Pancreas (tissue), 10 donors: ENCODE results near the gene ZSCAN2. TPM values are rescaled to one million over a fixed set of nuclear protein-coding genes. Genes with fewer than 3 reads are reported as not detected.

Source experiments
- ATAC-seq, 4 donors: fragments of 200-7000 bp; cut with Tn5 transposase; one replicate each; pipeline versions ENCODE4 v1.8.0 to v1.9.1; 2020; ENCODE audit warnings: mild to moderate bottlenecking in 4 of 4, moderate library complexity in 4 of 4
- DNase-seq, 6 donors: peaks; one replicate each; pipeline ENCODE4 v3.0.0-alpha.2; 2020
- FAIRE-seq: peaks from 2 replicates; lab custom pipeline; 2012; peaks lifted over from hg19 to GRCh38; lab: Jason Lieb, UNC
- H3K27ac ChIP-seq, 4 donors: fragments of 200-600 bp; sonication (generic); 1 replicate in 3 of 4; 2 replicates in 1 of 4; pipeline versions ENCODE4 v1.5.0 to v1.8.0; 2020
- H3K27me3 ChIP-seq, 4 donors: fragments of 200-600 bp; one replicate each; pipeline ENCODE4 v1.8.0; 2021
- H3K36me3 ChIP-seq, 3 donors: fragments of 200-600 bp; sonication (generic) in 1 of 3; one replicate each; pipeline versions ENCODE4 v1.5.0 to v1.8.0; 2020 to 2021
- H3K4me1 ChIP-seq, 3 donors: fragments of 200-600 bp; one replicate each; pipeline ENCODE4 v1.8.0; 2021
- H3K4me3 ChIP-seq, 4 donors: fragments of 200-600 bp; sonication (generic) in 2 of 4; one replicate each; pipeline versions ENCODE4 v1.5.0 to v1.8.0; 2020 to 2021
- H3K9me3 ChIP-seq, 4 donors: fragments of 200-600 bp; one replicate each; pipeline ENCODE4 v1.8.0; 2021
- WGBS, 2 donors: extraction: QIAGEN DNeasy Blood & Tissue Kit; methylation state at CpG; one replicate each; pipeline ENCODE4 v1.1.7; 2013; 5-methylcytosine and 5-hydroxymethylcytosine counted together
- intact Hi-C, 3 donors: fragments of 100-400 bp; cut with DNase I; formaldehyde crosslinking; loops; one replicate each; pipeline versions ENCODE4 v1.11.1 to v1.14.2; 2022
- polyA plus RNA-seq, 2 donors: library from polyadenylated mRNA; stranded (reverse); fragments of 200-250 nt; gene quantifications; one replicate each; pipeline ENCODE4 v1.2.3, GENCODE V29; 2013
- total RNA-seq, 6 donors: library from RNA; stranded (reverse); fragmentation: NEBNext Ultra II Directional in 4 of 6; extraction: Animal tissue kit (Norgen Biotek cat#: 25700) in 4 of 6; gene quantifications; one replicate each; pipeline versions ENCODE4 v1.2.1 to v1.2.4, GENCODE V29; 2021 to 2023
- TF ChIP-seq, protein P1 (sequence below), 4 donors: fragments of 200-600 bp; sonication (generic) in 3 of 4; IDR thresholded peaks; one replicate each; pipeline versions ENCODE4 v1.5.0 to v1.8.0; 2021; ENCODE audit warnings: antibody characterized with exemption in 4 of 4
- donor health status: healthy with polysubstance abuse.
- donor health status: DM: no; HTN: no; CAD: no; lungs with moderate emphysema.
- donor health status: DM: no; HTN: no; CAD: no.
- donor health status: control.
- donor health status: control.
- donor health status: Bipolar disorder and iron deficiency.
- donor health status: DM: yes; HTN: yes; CAD: no.
- donor health status: DM: no; HTN: no; CAD: no.
- donor health status: DM: no; HTN: no; CAD: no.
- donor health status: DM: yes; HTN: yes; CAD: no.

Gene ZSCAN2
- total and polyA plus RNA-seq, 8 donors: 5.5 to 15.4 (median 11.9) TPM

DNA sequence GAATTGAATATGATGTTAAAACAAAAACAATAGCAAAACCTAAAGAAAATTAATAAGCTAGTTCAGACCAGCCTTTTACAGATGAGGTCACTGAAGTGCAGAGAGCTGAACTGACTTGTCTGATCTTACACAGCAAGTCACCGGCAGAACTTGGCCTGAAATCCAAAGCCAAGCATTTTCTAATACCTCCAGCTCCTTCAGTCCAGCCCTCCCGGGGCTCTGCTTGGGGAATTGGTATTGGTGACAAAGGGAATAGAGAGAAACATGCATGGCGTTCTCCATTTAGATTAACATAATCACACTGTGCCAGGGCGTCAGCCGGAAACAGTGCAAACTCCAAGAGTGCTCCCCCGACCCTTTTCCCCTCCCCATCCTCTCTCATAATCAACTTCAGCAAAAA is 14.1 kb upstream of the ZSCAN2 start:
- no peak overlapping the region for H3K4me3 ChIP-seq
- ATAC-seq (no peak), DNase-seq (no peak), FAIRE-seq (no peak)
- TF ChIP-seq, protein P1, sequence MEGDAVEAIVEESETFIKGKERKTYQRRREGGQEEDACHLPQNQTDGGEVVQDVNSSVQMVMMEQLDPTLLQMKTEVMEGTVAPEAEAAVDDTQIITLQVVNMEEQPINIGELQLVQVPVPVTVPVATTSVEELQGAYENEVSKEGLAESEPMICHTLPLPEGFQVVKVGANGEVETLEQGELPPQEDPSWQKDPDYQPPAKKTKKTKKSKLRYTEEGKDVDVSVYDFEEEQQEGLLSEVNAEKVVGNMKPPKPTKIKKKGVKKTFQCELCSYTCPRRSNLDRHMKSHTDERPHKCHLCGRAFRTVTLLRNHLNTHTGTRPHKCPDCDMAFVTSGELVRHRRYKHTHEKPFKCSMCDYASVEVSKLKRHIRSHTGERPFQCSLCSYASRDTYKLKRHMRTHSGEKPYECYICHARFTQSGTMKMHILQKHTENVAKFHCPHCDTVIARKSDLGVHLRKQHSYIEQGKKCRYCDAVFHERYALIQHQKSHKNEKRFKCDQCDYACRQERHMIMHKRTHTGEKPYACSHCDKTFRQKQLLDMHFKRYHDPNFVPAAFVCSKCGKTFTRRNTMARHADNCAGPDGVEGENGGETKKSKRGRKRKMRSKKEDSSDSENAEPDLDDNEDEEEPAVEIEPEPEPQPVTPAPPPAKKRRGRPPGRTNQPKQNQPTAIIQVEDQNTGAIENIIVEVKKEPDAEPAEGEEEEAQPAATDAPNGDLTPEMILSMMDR (IDR thresholded peaks at IDR 0.05): no peak
- WGBS, 2 donors: 56 to 57% methylated on average over 6 of the region's 6 CpGs
- no peak overlapping the region for H3K27ac ChIP-seq
- no peaks in the 10 kb centered on the region for H3K36me3 ChIP-seq
- H3K4me1 ChIP-seq: no peaks in the 10 kb centered on the region
- no peaks in the 10 kb centered on the region for H3K27me3 ChIP-seq
- intact Hi-C loops: loop anchor here in 1 of 3 donors (10.0 kb wide), 1 partner anchor 338 kb away; no protein-coding TSS in a partner anchor
- no peaks in the 10 kb centered on the region for H3K9me3 ChIP-seq

DNA sequence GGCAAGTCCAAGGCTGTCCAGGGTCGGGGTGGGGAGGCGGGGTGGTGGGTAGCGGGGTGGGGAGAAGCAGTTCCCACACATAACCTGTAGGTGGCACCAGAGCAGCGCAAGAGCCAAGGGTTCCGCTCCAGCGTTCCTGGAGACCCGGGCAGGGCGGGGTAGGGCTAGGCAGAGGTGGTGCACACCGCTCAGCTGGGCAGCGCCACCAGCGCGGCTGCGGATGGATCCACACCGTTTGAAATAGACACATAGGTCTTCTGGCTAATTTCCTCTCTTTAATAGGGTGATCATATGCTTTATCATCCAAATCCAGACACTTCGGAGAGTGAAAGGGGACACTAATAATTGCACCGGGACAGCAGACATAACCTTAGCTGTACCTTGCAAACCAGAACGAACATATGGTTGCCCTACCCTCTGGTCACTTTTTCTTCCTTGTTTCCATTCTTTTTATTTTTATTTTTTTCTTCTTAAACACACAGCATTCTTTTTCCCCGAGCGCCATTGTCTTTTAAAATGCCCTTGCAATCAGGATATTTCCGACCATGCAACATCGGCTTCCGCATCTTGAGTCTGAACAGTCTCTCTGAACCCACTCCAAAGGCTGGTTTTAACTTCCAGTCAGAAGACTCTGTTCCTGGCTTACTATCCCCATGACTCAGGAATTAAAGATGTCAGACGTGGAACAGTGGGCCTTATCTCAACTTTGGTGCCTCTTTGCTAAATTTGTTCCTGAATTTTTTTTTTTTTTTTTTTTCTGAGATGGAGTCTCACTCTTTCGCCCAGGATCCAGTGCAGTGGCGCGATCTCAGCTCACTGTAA is 12.5 kb upstream of the ZSCAN2 start:
- peak; percentile 97 to 100 (median 100) for ATAC-seq
- Histone ChIP-seq H3K9me3 (no peaks in the 10 kb centered on the region), H3K4me3 (peak overlapping the region in 2 of 4 donors; percentile 38 to 41), H3K36me3 (no peaks in the 10 kb centered on the region), H3K4me1 (no peaks in the 10 kb centered on the region), H3K27me3 (no peaks in the 10 kb centered on the region), H3K27ac (no peak overlapping the region)
- intact Hi-C loops: loop anchor here in 1 of 3 donors (10.0 kb wide), 1 partner anchor 337 kb away; no protein-coding TSS in a partner anchor
- WGBS, 2 donors: 19 to 26% methylated on average over 26 of the region's 26 CpGs
- DNase-seq: peak; percentile 87 to 96 (median 92)
- FAIRE-seq: no peak
- TF ChIP-seq, protein P1 (IDR thresholded peaks at IDR 0.05): peak; percentile 86 to 92 (median 88)

DNA sequence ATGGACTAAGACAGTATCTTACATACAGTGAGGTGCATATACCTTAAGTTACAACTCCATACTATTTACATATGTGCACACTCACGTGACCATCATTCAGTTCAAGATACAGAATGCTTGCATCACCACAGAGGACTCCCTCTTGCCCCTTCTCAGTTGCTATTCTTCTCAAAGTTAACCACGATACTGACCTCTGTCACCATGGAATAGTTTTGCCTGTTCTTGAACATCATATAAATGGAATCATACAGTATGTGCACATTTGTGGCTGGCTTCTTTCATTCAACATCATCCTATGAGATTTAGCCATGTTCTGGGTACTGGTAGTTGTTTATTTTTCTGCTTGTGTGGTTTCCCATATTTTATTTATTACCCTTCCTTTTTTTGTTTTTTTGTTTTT is 10.4 kb upstream of the ZSCAN2 start:
- H3K27ac ChIP-seq: no peak overlapping the region
- no peaks in the 10 kb centered on the region for H3K36me3 ChIP-seq
- no peak for ATAC-seq
- no peaks in the 10 kb centered on the region for H3K9me3 ChIP-seq
- WGBS, 2 donors: 75 to 80% methylated on average over 2 of the region's 2 CpGs
- H3K4me3 ChIP-seq: no peak overlapping the region
- TF ChIP-seq, protein P1 (IDR thresholded peaks at IDR 0.05): no peak
- intact Hi-C loops: no loop called here
- H3K27me3 ChIP-seq: no peaks in the 10 kb centered on the region
- H3K4me1 ChIP-seq: no peaks in the 10 kb centered on the region
- FAIRE-seq: no peak
- no peak for DNase-seq

DNA sequence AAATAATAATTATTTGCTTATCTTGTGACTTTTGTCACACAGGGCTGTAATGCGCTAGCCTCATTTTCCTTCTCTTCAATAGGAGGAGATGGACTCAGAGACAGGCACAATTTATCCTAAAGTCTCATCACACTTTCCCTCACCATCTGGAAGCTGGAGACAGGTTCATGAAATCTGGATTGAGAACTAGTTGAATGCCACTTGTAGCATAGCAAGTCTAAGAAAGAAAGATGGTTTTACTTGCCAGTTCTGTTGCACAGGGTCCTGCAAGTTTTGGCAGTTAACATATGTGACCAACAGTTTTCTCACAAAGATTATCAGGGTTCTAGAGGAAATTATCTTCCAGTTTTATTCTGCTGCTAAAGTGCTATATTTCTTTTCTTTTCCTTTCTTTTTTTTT is 9.0 kb upstream of the ZSCAN2 start:
- H3K36me3 ChIP-seq: no peaks in the 10 kb centered on the region
- H3K9me3 ChIP-seq: no peaks in the 10 kb centered on the region
- ATAC-seq (no peak), DNase-seq (no peak), FAIRE-seq (no peak)
- no peak overlapping the region for H3K27ac ChIP-seq
- no peaks in the 10 kb centered on the region for H3K27me3 ChIP-seq
- 92 to 100% methylated on average over 1 of the region's 1 CpG for WGBS, 2 donors
- no peak overlapping the region for H3K4me3 ChIP-seq
- intact Hi-C loops: no loop called here
- TF ChIP-seq, protein P1 (IDR thresholded peaks at IDR 0.05): no peak
- no peaks in the 10 kb centered on the region for H3K4me1 ChIP-seq
